GM18499 (cell line): ENCODE measurements around the gene SEBOX.
A peak's percentile ranks its signal among the peaks of the same experiment; 100 is the strongest.
"Not testable (repeated sequence)": the region's sequence is repeated elsewhere in the genome, so short reads cannot be mapped to it uniquely, and the experiment has no call there.

Source experiments
- ATAC-seq: cut with Tn5 transposase; IDR thresholded peaks from one replicate; pipeline ENCODE4 v1.9.1; 2021; ENCODE audit warnings: moderate number of reproducible peaks; ENCODE audit not compliant: insufficient read depth, unreplicated experiment

Gene SEBOX

DNA sequence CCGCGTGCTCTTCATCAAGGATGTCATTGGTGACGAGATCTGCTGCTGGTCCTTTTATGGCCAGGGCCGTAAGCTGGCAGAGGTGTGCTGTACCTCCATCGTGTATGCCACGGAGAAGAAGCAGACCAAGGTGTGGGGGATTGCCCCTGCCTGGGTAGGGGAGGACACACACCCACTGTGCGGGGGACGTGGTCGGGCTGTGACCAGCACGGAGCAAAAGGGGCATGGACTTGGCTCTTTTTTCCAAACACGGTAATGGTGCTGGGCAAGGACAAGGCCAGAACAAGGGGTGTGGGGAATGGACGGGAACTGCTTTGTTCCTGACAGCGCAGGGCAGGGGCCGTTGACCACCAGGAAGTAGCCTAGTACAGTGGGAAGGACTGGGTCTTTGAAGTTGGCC lies 22.7 kb downstream of the SEBOX start:
- ATAC-seq, result no peak

DNA sequence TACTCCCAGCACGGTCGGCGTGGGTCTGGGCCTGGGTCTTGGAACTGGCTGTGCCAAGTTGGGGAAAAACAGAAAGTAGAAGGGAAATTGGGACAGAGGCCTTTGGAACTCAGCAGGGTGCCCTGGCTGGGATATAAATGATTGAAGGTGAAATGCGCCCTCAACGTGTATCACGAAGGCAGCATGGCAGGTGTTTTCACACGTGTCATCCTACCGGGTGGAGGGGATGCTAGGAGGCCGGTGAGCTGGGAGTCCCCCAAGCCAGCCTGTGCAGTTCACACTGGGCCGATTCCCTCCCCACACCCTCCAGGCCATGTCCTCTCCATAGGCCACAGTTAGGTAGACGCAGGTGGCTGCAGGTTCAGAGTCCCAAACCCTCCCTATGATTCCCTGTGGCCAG lies 23.5 kb downstream of the SEBOX start:
- ATAC-seq, result no peak

DNA sequence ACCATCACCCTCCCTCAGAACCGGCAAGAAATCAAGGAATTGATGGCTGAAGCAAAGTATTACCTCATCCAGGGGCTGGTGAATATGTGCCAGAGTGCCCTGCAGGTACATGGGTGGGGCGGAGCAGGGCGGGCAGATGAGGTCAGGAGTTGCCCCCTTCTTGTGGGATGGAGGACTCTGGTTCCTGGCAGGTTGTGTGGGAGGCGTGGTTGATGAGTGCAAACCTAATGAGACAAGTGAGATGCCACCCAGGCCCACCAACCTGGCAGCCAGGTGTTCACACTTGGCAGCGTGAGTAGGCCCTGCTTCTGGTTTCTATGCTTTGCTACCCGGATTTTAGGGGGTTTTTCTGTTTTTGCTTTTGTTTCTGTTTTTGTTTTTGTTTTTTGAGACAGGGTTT lies 24.6 kb downstream of the SEBOX start:
- ATAC-seq, result no peak

DNA sequence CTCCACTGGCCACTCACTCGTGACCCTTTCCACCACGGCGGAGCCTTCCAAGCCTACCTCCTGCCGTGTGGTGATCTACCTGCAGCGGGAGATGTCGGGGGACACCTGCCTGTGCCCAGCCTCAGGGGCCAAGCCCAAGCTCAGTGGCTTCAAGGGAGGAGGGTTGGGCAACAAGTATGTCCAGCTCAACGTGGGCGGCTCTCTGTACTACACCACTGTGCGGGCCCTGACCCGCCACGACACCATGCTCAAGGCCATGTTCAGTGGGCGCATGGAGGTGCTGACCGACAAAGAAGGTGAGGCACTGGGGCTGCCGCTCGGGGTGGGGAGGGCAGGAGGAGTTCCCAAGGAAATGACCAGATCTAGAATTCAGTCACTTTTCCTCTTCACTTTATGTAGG lies 25.6 kb downstream of the SEBOX start:
- no peak for ATAC-seq

DNA sequence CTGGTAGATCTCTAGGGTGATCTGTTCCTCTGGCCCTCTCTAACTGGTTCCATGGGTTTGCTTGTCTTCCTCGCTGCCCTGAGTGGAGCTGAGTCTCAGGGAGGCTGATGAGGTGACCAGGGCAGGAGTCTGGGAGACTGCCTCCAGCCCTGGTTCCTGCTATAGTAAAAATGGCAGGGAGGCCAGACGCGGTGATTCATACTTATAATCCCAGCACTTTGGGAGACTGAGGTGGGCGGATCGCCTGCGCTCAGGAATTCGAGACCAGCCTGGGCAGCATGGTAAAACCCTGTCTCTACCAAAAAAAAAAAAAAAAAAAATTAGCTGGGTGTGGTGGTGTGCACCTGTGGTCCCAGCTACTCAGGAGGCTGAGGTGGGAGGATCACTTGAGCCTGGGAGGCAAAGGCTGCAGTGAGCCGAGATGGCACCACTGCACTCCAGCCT lies 26.2 kb downstream of the SEBOX start:
- ATAC-seq, result not testable (repeated sequence)

DNA sequence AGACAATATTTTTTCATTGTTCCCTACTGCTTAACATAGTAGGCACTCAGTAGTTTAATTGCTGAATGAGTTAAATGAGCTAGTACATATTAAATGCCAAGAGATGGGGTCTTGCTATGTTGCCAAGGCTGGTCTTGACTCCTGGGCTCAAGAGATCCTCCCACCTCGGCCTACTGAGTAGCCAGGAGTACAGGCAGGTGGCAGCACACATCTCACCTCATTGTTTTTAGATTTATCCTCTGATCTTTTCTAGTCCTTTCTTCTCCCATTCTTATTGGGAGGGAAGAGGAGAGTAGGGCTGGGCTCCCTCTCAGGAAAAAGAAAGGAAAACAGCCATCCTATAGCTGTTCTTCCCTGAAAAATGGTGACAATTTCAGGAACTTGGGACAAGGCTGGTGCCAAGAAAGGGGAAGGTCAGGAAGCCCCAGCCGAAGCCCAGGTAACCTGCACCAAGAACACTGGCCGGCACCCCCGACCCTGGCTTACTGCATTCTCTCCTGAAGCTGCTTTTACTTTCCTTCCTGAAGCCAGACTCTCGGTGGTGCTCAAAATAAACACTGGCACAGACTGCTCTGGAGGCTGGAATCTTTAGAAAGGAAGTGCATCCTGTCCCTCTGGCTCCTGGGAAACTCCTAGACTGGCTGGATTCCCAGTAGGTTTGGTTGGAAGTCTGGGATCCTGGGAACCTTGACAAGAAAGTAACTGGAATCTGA lies 26.8 kb downstream of the SEBOX start:
- ATAC-seq, result no peak

DNA sequence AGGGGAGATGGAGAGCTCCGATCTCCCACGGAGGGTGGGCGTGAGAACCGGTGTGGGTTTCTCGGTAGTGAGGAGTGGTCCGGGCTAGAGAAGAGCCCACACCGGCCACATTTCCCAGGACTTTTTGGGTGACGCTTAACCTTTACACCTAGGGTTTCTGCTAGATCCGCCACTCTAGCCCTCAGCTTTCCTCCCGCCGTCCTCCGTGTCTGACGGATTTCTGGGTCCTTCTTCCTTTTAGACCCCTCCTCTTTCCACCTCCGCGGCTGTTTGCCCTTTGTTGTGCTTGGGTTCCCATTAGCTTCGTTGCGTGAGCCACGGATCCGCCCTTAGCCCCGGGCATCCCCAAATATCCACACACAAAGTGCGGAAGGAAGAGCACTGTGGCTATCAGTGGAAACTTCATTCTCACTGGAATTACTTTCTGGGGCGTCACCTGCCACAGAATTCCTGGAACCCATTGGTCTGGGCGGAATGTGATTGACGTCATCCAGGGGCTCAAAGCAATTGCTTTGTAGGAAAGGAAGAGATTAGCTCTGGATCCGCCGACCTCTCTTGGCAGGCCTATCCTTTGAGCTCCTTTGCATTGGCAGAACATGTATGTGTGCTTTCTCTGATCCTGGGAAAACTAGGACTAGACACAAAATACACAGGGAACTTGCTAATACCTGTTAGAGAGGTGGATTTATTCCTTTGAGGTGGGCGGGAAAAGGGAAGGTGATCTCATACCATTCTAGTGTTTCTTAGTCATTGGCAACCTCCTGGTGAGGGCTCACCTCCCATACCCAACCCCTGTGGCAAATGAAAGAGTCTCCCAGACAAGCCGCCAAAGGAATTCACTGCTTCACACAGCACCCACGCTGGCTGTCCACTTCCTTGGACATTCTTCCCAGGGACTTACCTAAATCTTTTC lies 28.8 kb downstream of the SEBOX start:
- no peak for ATAC-seq

DNA sequence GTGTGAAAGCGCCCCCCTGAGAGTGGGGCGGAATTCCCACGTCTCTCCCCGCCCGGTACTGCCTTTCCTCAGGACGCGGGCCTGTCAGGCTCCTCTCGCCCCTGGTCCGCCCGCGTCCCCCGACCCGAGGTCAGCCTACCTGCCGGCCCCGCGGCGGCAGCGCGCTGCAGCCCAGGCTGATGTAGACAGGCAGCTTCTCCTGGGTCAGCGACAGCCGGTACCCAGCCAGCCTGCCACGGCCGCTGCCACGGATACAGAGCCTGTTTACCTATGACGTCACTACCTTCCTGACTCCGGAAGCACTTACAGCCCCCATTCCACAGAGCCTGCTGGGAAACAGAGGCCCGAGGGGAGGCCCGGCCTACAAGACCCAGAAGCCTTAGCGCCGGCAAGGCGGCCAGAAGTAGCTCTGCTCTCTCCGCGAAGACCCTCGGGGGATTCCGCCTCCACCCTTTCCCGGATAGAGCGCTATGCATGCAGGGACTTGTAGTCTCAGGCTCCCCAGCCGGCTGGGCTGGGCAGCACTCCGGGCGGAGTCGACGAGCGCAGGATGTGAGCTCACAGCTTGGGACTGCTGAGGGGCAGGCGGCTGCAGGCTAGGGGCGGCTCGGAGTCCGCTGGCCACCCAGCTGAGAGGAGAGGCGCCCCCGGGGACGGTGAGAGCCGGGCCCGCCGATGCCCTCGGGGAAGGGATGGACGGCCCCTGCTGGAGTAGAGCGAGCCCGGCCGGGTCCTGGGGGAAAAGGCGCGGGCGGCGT lies 29.6 kb downstream of the SEBOX start, which contains the start of the genes IFT20 and TNFAIP1:
Gene IFT20 (minus strand): TSS at position 272 of the 758 bp plus-strand sequence. CDS start 3,487 bp downstream, outside the sequence.
Gene TNFAIP1 (plus strand): TSS at position 561 of the 758 bp plus-strand sequence. CDS start 3,761 bp downstream, outside the sequence.
- ATAC-seq, result peak; percentile 89

DNA sequence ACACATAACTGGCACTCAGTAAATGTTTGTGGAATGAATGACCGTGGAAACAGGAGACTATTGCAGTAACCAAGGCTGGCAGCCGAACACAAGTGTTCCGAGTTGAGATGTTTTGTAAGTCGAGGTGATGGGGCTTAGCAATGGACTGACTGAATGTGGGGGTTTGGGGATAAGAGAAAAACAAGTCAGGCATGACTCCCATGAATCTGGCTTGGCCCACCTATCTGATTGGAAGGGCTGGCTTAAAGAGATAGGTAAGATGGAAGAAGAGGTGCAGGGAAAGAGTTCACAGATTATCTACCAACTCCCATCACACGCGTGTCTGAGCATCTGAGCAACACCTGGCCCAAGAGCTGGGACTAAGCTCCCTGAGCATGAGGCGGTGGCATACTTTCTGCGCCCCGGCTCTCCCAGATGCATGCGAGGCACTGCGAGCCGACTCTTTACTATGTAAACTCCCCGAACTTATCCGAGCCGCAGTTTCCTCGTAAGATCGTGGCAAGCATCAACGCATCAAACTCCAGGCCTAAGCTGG lies 30.3 kb downstream of the SEBOX start:
- ATAC-seq, result no peak

DNA sequence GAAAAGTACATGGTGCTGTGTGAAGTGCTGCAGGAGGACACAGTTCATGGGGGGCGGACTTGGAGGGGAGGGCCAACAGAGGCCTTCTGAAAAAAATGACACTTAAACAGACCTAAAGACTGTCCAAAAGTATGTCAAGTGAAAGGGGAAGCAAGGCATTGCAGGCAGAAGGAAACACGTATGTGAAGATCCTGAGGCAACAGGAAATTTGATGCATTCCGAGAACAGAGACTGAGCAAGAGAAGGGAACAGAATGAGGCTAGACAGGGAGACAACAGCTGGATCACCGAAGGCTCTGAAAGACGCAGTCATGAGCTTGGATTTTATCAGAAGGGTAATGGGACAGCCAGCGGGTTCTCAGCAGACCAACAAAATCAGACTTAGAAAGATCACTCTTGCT lies 30.8 kb downstream of the SEBOX start:
- no peak for ATAC-seq

DNA sequence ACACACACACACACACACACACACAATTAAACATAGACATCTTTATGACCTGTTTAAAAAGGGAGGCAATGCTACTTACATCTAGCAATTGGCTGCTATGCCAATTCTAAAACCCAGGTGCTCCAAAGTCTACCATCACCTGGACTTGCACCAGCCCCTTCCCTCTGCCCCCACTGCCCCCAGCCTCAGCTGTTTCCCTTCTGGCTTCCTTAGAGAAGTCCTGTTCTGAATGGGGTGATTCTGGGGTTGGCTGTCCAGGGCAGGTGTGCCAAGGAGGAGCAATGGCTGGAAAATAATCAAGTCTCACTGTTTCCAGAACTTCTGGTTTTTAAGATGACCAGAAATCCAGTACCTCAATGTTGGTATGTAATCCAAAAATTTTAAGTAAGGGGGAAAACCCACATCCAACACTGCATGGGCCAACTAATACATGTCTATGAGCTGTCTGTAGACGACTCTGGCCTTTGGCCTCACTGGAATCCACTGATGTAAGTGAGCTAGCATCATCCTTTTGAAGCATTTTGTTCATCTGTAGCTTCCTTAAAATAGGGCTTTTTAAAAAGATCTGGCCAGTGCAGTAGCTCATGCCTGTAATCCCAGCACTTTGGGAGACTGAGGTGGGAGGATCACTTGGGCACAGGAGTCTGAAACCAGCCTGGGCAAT lies 31.8 kb downstream of the SEBOX start:
- ATAC-seq, result no peak

DNA sequence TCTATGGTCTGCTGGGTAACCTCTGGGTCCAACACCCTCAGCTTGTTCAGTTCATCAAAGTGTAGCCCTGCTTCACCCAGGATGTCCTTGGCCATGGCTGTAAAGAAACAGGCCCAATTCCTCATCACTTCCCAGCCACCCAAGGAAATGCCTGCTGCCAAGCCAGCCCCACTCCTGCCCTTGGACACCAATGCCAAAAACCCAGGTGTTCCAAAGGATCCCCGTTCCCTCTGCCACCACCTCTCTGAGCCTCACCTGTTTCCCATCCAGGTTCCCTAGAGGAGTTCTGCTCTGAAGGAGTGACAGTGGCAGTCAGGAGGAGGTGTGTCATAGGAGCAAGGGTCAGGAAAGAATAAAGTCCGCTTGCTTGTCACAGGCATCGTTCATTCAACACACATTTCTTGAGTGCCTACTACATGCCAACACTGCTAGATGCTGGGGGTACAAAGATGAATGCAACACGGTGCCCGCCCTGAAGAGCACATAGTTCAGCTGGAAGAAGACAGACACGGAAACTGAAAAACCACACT lies 33.0 kb downstream of the SEBOX start:
- no peak for ATAC-seq

DNA sequence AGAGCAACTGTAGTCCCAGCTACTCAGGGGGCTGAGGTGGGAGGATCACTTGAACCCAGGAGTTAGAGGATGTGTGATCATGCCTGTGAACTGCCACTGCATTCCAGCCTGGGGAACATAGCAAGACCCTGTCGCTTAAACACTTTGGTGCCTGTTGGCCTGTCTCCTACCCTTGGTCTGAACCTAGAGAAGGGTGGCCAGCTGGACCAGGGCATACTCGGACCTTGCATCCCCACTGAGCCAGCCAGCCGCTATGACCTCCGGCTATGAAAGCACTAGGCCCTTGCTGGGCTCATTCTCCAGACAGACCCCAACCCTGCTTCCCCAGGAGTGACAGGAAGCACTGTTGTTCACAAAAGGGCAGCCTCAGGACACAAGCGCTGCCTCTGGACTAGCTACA lies 34.3 kb downstream of the SEBOX start:
- ATAC-seq, result no peak

DNA sequence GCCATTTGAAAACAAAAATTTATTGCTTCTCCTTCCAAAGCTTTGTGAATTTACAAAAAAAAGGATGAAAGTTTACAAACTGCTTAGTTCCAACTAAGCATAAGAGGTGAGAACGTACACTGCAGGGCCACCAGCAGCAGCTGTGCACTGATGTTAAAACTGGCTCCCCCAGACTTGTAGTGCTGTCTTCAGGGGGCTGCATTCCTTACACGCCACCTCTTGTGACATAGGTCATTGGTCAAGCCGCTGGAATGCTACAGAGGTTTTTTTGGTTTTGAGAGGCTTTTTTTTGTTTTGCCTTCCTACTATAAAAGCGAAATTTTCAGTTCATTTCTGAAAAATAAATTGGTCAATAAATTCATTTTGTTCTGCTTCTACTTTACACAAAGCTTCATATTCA lies 36.7 kb downstream of the SEBOX start:
- ATAC-seq, result no peak

DNA sequence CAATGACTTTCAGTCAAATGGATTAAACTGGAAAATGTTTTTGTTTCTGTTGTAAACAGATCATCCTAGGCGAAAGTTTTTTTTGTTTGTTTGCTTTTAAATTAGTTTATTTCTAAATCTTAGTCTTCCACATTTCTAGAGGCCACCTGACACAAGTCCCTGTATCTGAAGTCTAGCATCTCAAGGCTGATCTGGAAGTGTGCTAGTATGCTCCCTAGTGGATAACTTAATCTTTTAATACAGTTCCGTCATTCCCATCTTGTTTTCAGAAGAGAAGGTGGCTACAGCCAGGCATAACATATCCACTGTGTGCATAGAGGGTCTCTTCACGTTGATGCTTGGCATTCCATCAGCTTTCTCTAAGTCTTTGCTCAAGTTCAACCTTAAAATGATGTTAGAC lies 37.3 kb downstream of the SEBOX start:
- ATAC-seq, result no peak

DNA sequence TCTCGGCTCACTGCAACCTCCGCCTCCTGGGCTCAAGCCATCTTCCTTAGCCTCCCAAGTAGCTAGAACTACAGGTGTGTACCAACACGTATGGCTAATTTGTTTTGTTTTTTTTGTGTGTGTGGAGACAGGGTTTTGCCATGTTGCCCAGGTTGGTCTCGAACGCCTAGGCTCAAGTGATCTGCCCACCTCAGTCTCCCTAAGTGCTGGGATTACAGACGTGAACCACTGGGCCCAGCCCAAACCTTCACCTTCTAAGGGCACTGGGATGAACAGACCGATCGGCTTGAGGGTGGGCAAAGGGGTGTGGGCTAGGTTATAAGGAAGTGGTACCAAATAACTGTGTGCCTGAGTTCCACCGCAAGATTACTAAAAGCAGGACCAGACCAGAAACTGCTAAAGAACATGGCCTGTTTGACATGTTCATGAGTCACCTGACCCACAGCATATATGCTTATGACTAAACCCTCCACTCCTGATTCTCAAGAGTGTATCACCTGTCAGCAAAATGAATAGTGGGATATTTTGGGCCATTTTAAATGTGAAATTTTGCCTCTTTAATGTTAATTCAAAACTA lies 37.9 kb downstream of the SEBOX start:
- no peak for ATAC-seq

DNA sequence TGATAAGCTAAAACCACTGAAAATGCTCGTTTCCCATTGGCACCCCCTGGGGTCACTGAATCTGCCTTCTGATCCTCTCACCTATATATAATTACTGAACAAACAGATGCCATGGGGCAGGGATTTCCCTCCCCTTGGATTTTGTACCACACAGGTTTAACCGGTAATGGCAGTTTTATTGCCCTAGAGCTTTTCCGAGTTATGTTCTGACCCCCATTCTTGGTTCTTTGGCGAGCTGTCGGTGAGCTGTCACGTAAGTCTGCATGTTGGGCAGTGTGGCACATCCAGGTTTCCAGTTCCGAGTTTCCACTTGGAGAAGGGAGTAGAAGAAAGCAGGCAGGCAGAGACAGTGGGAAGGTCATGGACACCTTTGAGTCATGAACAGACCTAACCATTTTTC lies 38.9 kb downstream of the SEBOX start:
- no peak for ATAC-seq

DNA sequence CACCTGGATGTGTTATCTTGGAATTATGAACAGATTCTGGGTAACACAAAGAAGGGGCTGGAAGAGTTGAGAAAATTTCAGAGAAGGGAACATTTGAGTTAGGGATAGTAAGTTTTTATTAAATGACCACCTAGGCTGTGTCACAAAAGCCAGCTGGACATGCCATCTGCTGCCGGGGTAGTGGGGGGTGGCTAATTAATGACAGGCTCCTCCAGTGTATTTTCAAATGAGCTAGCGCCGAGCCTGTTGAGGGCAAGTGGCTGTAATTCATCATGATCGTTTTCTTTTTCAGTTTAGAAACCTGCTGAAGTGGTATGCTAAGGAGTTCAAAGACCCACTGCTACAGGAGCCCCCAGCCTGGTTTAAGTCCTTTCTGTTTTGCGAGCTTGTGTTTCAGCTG lies 39.8 kb downstream of the SEBOX start:
- ATAC-seq, result no peak

DNA sequence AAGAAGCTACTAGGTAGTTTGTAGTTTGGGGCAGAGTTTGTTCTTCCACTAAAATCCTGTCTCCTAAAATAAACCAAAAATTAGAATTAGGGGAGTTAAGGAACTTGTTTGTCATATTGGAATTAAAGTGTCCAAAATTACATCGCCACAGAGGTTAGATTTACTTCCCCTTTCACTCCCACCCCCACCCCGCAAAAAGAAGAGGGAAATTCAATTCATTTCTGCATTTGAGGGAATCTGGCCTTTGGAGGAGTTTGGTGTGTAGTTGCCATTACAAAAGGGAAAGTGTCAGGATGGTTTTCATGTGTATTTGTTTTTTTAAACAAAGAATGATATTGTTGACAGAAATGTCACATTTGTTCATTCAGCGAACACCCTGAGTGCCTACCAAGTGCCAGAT lies 40.2 kb downstream of the SEBOX start:
- ATAC-seq, result no peak
